ENCODE results near the gene TMC5. TPM values are rescaled to one million over a fixed set of nuclear protein-coding genes. Genes with fewer than 3 reads are reported as not detected.
"Not testable (repeated sequence)": the region's sequence is repeated elsewhere in the genome, so short reads cannot be mapped to it uniquely, and the experiment has no call there.

Gene TMC5
- total RNA-seq, 1 experiment from 2014 or later: not detected

DNA sequence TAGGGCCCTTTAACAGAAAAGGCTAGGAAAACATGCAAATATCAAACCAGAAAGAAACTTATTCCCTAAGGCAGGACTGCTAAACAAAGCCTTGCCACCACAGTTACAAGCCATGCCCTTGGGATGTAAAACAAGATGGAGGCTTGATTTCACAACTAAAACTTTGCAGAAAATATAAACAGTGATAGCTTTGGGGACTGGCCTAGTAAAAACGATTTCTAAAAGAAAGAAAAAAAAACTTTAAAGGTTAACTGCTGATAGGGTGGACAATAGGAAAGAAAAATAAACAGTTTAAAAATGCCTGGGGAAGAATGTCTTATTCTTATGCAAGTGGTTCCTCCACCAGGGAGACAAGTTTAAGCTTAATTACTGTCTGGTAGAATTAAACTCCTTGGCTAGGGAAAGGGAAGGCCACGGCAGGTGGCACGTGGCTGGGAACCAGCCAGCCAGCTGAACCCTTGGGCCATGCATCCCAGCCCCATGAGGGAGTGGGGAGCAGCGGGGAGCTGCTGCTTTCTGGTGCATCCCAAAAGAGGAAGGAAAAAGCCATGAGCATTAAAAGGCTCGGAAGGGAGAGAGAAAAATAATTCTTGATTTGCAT is 10.7 kb upstream of the TMC5 start:
- no peak for DNase-seq (ENCODE audit: low read depth)

DNA sequence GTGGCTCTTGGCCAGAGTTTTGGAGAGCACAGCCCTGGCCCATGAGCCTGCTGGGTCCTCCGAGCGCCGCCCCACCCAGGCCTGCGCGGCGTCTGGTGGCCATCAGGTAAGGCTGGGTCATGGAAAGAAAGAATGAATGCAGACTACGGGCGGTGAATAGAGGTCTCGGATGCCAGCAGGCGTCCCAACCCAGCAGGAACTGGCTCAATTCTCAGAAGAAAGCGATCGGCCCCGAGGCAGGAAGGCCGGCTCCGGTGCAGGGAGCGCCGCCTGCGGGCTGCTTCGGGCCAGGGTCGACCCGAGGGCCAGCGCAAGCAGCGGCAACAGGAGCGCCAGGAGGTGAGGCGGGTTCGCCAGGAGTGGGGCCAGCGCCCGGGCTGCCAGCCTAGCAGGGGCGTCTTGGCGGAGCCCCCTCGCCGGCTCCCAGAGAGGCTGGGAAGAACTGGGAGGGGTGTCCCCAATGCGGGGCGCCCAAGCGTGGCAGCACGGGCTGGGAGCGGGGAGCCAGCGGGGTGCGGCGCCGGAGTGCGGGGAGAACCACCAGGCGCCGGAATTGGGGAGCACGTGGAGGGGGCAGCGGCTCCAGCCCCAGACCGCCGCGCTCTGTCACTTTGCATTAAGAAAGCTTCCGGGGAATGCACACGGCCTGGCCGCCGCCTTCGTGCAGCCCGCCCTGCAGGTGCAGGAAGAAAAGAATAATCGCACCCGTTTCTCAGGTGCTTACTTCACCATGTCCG is 7.1 kb upstream of the TMC5 start:
- no peak for DNase-seq (ENCODE audit: low read depth)

DNA sequence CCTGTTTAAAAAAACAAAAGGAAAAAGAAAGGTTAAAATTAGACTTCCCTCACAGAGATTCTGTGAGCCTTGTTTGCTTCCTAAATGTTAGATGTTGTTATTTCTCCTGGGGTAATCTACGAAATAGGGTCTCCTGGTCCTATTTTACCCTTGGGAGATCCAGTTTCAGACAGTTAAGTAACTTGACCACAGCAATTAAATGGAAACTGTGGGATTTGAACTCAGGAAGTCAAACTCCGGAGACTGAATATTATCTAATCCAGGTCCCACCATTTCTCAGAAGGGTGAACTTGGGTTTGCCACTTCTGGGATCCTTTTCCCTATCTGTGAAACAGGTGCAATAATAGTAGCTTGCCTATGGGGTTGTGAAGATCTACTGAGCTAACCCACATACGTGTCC is 6.4 kb upstream of the TMC5 start:
- DNase-seq (ENCODE audit: low read depth): no peak

DNA sequence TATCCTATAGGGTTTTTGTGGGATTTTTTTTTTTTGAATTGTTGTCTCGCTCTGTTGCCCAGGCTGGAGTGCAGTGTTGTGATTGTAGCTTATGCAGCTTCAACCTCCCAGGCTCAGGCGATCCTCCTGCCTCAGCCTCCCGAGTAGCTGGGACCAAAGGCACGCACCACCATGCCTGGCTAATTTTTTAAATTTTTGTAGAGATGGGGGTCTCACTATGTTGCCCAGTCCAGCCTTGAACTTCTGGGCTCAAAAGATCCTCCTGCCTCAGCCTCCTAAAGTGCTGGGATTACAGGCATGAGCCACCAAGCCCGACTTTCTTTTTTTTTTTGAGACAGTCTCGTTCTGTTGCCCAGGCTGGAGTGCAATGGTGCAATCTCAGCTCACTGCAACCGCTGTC is 5.6 kb upstream of the TMC5 start:
- not testable (repeated sequence) for DNase-seq (ENCODE audit: low read depth)

DNA sequence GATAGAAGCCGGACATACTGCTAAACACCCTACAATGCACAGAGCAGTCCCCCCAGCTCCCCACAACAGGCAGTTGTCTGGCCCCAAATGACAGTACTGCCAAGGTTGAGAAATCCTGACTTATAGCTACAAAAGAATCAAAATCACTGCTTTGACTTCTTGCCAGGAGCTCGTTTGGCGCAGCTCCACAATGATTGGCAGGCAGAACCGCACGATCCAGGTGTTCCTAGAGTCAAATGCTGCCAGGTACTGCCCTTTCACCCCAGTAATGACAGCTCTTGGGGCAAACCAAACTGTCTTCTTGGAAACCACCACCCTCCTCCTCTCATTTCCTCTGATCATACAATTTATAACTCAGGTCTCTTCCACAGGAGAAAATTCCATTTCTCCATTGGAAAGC is 2.2 kb upstream of the TMC5 start:
- no peak for DNase-seq (ENCODE audit: low read depth)

DNA sequence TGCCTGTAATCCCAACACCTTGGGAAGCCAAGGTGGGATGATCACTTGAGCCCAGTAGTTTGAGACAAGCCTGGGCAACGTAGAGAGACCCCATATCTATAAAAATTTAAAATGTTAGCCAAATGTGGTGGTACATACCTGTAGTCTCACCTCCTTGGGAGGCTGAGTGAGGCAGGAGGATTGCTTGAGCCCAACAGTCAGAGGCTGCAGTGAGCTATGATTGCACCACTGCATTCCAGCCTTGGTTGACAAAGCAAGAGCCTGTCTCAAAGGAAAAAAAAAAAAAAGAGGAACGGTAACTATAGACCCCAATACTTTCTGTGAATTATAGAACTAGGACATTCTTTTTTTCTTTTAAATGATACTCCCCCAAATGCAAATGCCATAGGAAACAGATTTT is 1.8 kb upstream of the TMC5 start:
- no peak for DNase-seq (ENCODE audit: low read depth)

DNA sequence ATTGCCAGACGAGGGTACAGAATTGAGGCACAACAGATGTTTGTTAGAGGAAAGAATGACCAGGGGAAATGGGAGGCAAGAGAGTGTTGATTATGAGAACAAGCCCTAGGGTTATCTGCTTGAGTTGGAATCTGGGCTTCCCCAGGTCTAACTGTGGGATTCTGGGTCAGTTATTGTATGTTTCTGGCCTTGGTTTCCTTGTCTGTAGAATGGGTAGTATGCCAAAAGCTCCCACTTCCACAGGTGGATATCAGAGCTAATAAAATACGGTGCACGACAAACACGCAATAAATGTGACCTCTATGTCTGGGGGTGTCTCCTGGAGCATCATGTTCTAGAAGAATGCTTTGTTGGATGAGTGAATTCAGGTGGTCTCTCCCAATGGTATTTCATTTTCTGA is 517 bp downstream of the TMC5 start:
- DNase-seq (ENCODE audit: low read depth): no peak

DNA sequence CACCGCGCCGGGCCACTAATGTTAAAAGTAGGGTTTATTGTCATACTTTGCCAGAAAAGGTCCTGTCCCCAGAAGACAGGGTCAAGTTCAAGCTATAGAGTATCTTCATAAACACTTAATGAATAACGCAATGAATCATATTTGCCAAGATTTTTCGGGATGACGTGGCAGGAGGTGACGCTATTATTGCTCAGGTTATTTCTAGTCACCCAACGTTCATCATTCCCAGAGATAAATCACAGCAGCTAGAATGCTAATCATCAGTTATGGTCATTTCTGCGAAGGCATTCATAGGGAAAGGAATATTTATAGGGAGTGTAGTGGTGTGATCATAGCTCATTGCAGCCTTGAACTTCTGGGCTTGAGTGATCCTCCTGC is 2.0 kb downstream of the TMC5 start:
- DNase-seq (ENCODE audit: low read depth): peak; percentile 54

DNA sequence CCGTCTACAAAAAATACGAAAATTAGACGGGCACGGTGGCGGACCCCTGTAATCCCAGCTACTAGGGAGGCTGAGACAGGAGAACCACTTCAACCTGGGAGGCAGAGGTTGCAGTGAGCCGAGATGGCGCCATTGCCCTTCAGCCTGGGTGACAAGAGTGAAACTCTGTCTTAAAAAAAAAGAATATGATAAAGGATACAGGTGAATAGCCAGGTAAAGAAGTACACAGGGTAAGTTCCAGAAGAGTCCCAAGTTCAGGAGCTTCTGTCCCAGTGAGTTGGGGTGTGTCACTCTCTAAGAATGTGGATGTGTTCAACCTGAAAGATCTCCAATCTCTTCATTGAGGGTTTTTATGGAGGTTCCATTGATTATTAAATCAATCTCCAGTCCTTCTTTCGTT is 6.8 kb downstream of the TMC5 start:
- no peak for DNase-seq (ENCODE audit: low read depth)

DNA sequence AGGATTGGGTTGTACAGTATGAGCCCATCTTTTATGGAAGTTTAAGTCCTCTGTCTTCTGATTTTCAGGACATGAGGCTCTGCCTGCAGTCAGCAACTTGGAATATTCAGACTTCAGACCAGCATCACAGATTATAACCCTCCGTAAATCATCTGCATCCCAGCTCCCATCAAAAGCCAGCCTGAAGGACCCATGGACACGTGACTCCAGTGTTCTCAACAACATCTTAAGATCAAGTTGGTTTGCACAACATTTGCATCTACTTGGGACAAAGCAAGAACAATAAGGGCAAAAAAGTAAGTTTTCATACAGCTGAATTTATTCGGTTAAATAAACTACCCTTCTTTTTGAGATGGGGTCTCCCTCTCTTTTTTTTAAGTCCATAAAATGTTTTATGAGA is 12.7 kb downstream of the TMC5 start:
- DNase-seq (ENCODE audit: low read depth): no peak

DNA sequence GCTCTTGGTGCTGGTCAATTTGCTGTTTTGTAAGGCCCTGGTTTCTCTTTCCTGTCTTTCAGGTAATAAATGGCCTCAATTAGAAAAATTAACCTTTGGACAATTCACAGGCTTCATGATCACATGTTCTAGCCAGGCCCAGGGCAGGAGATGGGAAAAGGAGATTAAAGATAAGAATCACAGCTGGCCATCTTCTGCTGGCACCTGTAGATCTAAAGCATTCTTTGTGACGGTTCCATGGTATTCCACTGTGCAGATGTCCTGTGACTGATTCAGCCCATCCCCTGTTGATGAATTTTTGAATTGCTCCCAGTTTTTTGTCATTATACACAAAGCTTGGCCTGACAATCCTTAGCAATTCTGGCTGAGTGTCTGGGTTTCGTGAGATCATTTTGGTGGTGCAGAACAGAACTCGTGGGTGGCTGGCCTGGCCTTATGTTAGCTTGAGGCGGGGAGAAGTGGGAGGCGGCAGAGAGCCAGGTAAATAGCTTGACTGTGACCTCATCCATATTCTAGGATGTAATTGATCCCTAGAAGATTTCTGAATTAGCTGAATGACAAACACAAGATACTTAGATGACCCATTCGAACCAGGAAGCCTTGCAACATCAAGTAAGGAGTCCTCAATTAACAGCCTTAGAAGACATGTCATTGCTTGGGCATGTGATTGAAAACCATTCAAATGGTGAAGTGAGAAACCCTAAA is 14.1 kb downstream of the TMC5 start:
- no peak for DNase-seq (ENCODE audit: low read depth)

DNA sequence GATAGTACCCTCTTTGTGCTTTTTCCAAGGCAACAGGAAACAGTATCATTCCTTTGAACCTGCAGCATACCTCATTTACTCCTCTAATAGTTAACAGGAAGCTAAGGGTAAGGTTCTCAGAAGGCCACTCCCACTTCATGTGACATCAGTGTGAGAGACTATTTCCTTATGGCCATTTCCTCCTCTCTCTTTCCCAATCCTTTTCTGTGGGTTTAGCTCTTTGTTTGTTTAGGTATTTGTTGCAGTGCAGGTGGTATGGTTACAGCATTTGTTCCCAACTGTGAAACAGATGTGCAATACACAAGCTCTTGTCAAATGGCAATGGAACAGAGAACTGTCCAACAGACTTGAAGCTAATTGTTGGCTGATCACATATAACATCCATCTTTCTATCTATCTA is 14.7 kb downstream of the TMC5 start:
- DNase-seq (ENCODE audit: low read depth): no peak

DNA sequence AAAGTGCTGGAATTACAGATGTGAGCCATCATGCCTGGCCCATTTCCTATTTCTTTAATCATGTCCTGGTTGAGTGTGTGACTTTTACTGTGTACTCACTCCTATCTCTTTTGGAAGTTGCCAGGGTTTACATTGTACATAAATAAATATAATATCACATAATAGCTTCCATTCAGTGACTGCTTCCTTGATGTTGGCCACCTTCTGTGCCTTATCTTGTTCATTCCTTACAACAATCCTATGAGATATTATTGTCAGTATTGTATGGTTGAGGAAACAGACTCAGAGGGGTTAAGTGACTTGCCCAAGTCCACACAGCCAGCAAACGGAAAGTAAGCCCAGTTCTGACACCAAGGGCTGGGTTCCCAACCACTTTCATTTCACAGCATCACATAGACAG is 16.9 kb downstream of the TMC5 start:
- no peak for DNase-seq (ENCODE audit: low read depth)

DNA sequence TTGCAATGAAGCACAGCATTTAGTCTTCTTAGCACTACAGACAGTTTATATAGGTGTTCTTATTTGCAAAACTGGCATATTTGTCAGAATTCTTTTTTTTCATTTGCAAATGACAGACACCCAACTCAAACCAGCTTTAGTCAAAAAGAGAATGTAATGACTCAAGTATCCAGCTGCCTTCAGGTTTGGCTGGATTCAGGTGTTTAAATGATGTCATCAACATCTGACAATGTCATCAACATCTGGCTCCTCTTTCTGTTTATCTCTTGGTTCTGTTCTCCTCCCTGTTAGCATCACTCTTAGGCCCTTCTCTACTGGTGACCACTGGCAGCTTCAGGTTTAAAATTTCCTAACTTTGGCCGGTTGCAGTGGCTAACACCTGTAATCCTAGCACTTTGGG is 18.9 kb downstream of the TMC5 start:
- no peak for DNase-seq (ENCODE audit: low read depth)

DNA sequence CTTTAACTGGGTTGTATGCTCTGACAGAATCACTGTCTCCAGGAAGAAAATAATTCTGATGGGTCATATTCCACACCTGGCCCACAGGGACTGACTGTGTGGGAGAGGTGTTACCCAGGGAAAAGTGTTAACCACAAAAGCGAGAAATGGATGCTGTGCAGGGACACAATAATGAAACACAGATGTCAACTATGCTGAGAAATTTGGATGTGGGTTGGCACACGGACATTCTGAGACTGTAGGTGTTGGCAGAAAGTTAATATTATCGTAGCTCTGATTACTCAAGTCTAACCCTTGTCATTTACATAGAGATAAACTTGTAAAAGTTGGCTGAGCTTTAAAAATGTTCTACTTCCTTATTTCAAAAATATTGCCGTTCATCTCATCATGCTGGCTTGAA is 19.6 kb downstream of the TMC5 start:
- no peak for DNase-seq (ENCODE audit: low read depth)

DNA sequence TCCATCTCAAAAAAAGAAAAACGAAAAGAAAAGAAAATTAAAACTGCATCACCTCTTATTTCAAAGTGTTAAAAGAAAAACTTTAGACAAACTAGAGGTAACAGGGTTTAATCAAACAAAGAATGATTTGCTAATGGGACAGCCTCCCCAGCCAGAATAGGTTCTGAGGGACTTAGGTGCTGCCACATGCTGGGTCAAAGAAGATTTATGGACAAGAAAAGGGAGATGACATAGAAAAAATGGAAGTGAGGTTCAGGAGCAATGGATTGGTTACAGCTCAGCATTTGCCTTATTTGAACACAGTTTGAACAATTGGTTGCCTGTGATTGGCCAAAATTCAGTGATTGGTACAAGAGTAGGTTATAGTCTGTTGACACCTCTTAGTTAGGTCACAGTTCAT is 21.1 kb downstream of the TMC5 start:
- DNase-seq (ENCODE audit: low read depth): no peak

DNA sequence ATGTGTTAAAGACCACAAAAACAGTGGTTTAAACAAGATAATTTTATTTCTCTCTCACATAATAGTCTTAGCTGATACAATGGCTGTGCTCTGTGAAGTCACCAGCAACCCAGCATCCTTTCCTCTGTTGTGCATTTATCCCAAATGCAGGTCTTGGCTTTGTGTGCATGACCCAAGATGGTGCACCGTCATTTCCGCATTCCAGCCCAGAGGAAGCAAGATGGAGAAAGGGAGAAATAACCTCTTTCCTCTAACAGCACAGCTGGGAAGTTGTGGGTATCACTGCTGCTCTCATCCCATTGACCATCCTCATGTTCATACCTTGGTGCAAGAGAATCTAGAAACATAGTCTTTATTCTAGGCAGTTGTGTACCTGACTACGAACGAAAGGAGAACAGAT is 21.8 kb downstream of the TMC5 start:
- no peak for DNase-seq (ENCODE audit: low read depth)

DNA sequence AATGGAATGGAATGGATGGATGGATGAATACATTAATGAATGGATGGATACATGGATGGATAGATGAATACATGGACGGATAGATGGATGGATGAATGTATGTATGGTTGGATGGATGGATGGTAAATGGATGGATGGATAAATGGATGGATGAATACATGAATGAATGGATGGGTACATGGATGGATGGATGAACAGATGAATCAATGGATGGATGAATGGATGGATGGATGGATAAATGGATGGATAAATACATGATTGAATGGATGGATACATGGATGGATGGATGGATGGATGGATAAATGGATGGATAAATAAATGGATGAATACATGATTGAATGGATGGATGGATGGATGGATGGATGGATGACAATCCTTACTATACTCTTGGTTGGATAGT is 26.0 kb downstream of the TMC5 start:
- no peak for DNase-seq (ENCODE audit: low read depth)

DNA sequence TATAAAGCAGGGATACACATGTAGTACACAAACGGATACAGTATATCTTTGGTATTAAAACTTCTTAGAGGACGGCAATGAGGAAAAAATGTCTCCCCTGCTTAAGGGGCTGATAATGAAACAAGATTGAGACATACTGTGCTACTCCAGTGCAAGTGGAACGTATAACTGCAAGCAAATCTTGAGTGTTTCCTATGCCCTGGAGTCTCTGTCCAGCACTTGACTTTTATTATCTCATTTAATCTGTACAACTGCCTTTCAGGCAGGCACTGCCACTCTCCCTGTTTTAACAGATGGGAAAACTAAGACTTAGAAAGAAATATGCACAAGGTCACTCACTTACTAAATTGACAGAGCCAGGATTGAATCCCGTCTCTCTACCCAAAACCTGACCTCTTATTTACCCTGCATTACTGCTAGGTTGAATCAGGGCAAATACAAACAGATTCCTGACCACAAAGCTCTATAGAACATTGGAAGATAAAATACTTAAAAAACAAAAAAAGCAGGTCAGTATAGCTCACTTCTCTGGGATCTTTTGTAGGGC is 28.7 kb downstream of the TMC5 start:
- DNase-seq (ENCODE audit: low read depth): no peak

DNA sequence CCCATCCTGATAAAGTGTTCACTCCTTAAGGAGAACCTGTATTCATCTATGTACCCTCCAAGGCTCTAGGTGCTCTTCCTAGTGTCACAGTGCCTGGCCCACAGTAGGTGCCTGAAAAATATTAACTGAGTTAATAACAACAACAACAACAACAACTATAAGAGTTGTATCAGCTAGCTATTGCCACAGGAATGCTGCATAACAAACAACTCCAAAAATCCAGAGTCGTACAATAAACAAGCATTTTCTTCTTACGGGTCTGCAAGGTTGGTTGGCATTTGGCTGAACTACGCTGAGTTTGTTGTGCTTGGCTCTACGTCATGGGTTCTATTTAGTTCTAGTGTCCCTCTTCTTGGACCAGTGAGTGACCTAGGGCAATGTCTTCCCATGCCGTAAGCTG is 29.2 kb downstream of the TMC5 start:
- no peak for DNase-seq (ENCODE audit: low read depth)

DNA sequence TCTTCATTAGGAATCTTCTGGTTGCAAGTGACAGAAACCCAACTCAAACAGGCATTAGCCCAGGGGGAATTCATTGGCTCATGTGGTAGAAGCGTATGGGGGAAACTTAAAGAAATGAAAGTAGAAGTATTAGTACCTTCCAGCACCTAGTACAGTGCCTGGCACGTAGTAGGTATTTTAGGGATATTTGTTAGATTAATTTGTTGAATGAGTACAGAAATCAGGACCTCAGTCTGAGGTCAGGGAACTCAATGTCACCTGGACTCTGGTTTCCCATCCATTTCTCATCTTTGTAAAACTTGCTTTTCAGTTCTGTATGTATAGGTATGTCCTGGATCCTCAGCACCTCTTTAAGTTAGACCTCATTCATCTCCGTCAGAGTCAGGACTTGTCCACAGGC is 32.5 kb downstream of the TMC5 start:
- no peak for DNase-seq (ENCODE audit: low read depth)

DNA sequence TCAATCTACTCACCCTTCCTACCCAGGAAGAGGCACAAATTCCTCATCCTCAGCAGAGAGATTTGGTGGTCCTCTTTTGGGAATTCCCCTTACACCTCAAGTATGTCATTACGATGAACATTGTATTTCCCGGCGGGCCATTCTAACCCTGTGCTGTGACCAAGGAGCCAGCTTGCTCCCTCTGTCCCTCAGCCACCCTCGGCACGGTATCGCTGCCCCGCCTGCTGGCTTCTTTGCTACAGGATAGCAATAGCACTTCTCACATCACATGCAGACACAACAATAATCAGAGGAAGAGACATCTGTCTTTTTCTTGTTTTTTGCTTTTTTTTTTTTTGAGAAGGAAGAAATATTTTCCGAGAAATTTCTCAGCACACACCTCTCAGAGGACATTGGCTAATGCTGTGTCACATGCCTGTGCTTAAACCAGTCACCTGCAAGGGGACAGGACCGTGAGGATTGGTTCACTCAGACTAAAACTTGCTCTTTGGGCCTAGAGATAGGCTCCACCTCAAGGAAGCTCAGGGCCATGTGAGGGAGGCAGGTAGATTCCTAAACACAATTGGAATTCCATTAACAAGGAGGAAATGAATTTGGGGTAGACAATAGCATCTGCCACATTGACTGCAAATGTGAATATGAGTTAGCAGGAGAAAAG is 41.2 kb downstream of the TMC5 start:
- no peak for DNase-seq (ENCODE audit: low read depth)
